ENCODE data around the gene NDUFB7. TPM values are rescaled to one million over a fixed set of nuclear protein-coding genes. Genes with fewer than 3 reads are reported as not detected.

Gene NDUFB7
- total RNA-seq, 1 donor from 2014 or later = 501 TPM

GRCh38 chr19:14559916-14560775 lies 11.7 kb downstream of the NDUFB7 start:
- intact Hi-C loops (cut with micrococcal nuclease) = no loop called here

GRCh38 chr19:14558370-14559066 lies 13.3 kb downstream of the NDUFB7 start:
- peak; percentile 41 for DNase-seq
- Histone ChIP-seq H3K4me1 (peaks cover 81% of the 10 kb centered on the region), H3K36me3 (peaks cover 9% of the 10 kb centered on the region), H3K27me3 (ENCODE audit: low read depth) (no peaks in the 10 kb centered on the region), H3K4me3 (peak overlapping the region; percentile 60), H3K9me3 (replicated peaks) (no peaks in the 10 kb centered on the region), H3K27ac (replicated peaks) (peak overlapping the region; percentile 92)
- TF ChIP-seq CTCF (IDR thresholded peaks at IDR 0.05; ENCODE audit: borderline replicate concordance) = no peak
- intact Hi-C loops (cut with micrococcal nuclease) = no loop called here

More at GRCh38 chr19:14559916-14560775, 11.7 kb downstream of the NDUFB7 start:
- Histone ChIP-seq H3K4me1 (peaks cover 76% of the 10 kb centered on the region), H3K27ac (replicated peaks) (peak overlapping the region; percentile 92), H3K36me3 (peaks cover 4% of the 10 kb centered on the region), H3K4me3 (peak overlapping the region; percentile 60), H3K9me3 (replicated peaks) (no peaks in the 10 kb centered on the region), H3K27me3 (ENCODE audit: low read depth) (no peaks in the 10 kb centered on the region)
- DNase-seq = peak; percentile 68
- TF ChIP-seq CTCF (IDR thresholded peaks at IDR 0.05; ENCODE audit: borderline replicate concordance) = no peak

- Histone ChIP-seq H3K27me3 (ENCODE audit: low read depth) (no peaks in the 10 kb centered on the region), H3K9me3 (replicated peaks) (no peaks in the 10 kb centered on the region), H3K36me3 (peaks cover 16% of the 10 kb centered on the region), H3K4me3 (peak overlapping the region; percentile 40), H3K4me1 (peaks cover 76% of the 10 kb centered on the region), H3K27ac (replicated peaks) (peak overlapping the region; percentile 72)
- intact Hi-C loops (cut with micrococcal nuclease) = no loop called here
- peak; percentile 79 for DNase-seq
- peak; percentile 97 for TF ChIP-seq CTCF (IDR thresholded peaks at IDR 0.05; ENCODE audit: borderline replicate concordance)
Measured at GRCh38 chr19:14556662-14557188, 15.1 kb downstream of the NDUFB7 start.

GRCh38 chr19:14555918-14556661 lies 15.8 kb downstream of the NDUFB7 start:
- Histone ChIP-seq H3K27me3 (ENCODE audit: low read depth) (no peaks in the 10 kb centered on the region), H3K9me3 (replicated peaks) (no peaks in the 10 kb centered on the region), H3K4me1 (peaks cover 75% of the 10 kb centered on the region), H3K27ac (replicated peaks) (peak overlapping the region; percentile 72), H3K4me3 (peak overlapping the region; percentile 40), H3K36me3 (peaks cover 16% of the 10 kb centered on the region)
- no peak for DNase-seq
- TF ChIP-seq CTCF (IDR thresholded peaks at IDR 0.05; ENCODE audit: borderline replicate concordance) = no peak
- intact Hi-C loops (cut with micrococcal nuclease) = no loop called here

- Histone ChIP-seq H3K27me3 (ENCODE audit: low read depth) (no peaks in the 10 kb centered on the region), H3K9me3 (replicated peaks) (no peaks in the 10 kb centered on the region), H3K27ac (replicated peaks) (peak overlapping the region; percentile 27), H3K4me1 (peaks cover 73% of the 10 kb centered on the region), H3K4me3 (no peak overlapping the region), H3K36me3 (peaks cover 26% of the 10 kb centered on the region)
- no peak for TF ChIP-seq CTCF (IDR thresholded peaks at IDR 0.05; ENCODE audit: borderline replicate concordance)
- intact Hi-C loops (cut with micrococcal nuclease) = no loop called here
- no peak for DNase-seq
Measured at GRCh38 chr19:14554382-14554812, 17.5 kb downstream of the NDUFB7 start.

Data from left ventricle myocardium inferior (tissue), 1 donor.